ENCODE results near the gene CASP10.
A peak's percentile ranks its signal among the peaks of the same experiment; 100 is the strongest.

The CASP10 gene

GRCh38 chr2:201262718-201263117 is 79.8 kb downstream of the CASP10 start:
- DNase-seq: no peak

GRCh38 chr2:201263779-201264178 is 80.8 kb downstream of the CASP10 start:
- DNase-seq: no peak

- no peak for DNase-seq
Measured at GRCh38 chr2:201264472-201265173, 81.7 kb downstream of the CASP10 start.

DNA sequence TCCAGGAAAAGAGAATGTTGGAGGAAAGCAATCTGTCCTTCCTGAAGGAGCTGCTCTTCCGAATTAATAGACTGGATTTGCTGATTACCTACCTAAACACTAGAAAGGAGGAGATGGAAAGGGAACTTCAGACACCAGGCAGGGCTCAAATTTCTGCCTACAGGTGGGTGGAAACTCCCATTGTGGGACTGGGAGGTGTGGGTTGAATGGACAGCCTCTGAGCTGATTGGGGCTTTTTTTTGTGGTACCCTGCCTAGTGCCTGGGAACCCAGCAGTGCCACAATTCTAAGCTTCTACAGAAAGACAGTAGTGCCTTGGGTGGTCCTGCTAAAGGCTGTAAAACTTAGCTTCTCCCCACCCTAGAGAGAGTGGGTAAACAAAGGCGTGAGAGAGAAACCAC is 83.7 kb downstream of the CASP10 start:
- no peak for DNase-seq

DNA sequence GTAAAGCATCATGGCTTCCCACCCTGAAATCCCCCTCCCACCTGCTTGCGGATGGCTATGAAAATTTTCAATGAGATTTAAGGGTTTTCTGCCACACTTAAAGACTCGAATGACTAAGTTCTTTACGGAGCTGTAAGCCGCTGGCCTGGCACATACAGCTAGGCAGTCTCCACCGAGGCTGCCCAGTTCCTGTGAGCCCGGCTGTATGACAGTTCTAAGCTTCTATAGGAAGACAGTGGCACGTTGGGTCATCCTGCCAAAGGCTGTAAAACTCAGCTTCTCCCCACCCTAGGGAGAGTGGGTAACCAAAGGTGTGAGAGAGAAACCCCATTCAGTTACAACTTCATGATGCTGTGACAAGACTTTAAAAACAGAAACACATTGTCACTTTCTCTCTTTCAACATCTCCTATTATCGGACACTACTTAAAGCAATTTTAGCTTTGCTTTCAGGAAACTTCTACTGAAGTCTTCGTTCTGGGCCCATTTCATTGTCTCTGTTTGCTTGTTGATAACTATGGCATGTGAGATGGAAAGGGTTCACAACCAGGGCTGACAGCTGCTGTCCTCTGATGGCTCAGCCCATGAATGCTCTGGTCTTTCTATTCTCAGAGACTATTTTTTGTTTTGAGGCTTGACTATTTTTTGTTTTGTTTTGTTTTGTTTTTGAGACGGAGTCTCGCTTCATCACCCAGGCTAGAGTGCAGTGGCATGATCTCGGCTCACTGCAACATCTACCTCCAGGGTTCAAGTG is 84.5 kb downstream of the CASP10 start:
- DNase-seq: no peak

DNA sequence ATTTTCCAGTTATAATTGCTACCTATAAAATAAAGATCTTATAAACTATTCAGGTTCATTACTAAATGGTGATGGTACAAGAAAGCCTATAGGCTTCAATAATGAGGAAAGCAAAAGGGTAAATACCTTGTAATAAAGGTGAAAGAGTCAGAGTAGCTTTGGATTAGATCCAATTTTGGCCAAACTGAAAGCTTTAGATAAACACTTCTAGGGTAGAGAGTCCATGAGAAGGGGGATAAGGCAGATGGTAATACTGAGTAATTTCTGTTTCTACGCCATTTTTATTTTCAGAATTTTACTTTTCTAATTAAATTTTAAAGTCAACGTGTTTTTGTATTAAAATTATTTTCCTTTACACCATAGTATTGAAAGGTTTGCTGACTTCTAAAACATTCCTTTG is 86.8 kb downstream of the CASP10 start:
- DNase-seq: peak; percentile 72

- DNase-seq: no peak
Measured at GRCh38 chr2:201270293-201271001, 87.5 kb downstream of the CASP10 start.

GRCh38 chr2:201271917-201272316 is 89.0 kb downstream of the CASP10 start:
- DNase-seq: no peak

DNA sequence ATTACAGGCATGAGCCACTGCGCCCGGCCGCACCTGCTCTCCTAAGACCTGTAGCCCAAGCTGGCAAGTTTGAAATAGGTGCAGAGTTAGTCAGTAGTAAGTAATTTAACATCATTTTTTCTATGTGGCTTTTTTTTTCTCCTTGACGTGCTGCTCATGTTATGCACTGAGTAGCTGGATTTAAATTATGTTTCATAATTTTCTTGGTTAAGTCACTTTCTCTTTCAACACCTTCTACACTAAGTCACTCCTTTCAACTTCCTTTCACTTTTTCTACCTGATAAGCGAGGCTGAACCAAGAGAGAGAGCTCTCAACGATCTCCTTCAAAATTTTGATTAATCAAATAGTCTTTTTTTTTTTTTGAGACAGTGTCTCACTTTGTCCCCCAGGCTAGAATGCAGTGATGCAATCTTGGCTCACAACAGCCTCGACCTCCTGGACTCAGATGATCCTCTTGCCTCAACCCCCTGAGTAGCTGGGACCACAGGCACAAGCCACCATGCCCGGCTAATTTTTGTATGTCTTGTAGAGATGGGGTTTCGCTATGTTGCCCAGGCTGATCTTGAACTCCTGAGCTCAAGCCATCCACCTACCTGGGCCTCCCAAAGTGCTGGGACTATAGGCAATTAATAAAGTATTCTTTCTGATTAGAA is 90.5 kb downstream of the CASP10 start:
- DNase-seq: no peak

GRCh38 chr2:201275069-201275468 is 92.1 kb downstream of the CASP10 start:
- DNase-seq: no peak

DNA sequence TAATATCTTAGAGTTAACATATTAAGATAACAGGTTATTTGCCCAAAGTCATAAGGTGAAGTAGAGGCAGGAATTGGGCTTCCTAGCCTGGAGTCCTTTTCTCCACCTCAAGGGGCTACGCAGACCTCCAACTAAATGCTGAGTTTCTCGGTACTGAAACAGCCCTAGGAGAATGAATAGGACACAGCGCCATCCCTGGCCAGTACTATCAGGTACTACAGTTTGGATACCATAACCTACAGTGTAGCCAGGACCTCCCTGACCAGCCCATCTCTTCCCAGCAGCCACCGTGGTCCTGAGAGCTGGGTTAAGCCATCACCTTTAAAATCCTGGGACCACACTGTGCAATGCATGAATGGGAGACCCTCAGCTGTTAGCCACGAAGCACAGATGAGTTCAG is 93.0 kb downstream of the CASP10 start:
- DNase-seq: no peak

DNA sequence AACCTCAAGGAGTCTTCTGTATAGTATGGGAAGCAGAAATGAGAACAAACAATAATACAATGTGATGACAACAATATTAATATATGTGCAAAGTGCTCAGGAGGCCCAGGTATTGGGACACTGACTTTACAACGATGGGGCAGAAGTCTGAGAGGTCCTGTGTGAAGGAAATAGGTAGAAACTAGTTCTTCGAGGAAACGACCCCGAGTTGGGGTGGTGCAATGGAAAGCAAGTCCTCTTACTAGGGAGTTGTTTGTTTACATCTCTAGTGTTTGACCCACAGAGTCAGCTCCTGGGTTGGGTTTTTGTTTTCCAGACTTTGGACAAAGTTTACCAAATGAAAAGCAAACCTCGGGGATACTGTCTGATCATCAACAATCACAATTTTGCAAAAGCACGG is 93.6 kb downstream of the CASP10 start:
- DNase-seq: no peak
